T47D (cell line): Measurements from ENCODE around the gene LINC01488.

ENCODE experiments used
- DNase-seq, 2 experiments: peaks; one replicate each; pipeline versions ENCODE4 v3.0.0 to v3.0.0-alpha.2; 2011 to 2012; ENCODE audit warnings: low read depth in 1 of 2, low spot score in 1 of 2
- JUND ChIP-seq: IDR thresholded peaks from 2 replicates; pipeline ENCODE4 v1.6.1; 2012; ENCODE audit warnings: low read depth
- in situ Hi-C: cut with HindIII; loops from 2 replicates; pipeline ENCODE4 v1.10.0; 2016; ENCODE audit warnings: low sequenced_read_pairs, low pct_unique_long_range_greater_than_20kb

Gene LINC01488

GRCh38 chr11:69480547-69481392 lies 693 bp upstream of the LINC01488 start:
- no peak for DNase-seq
- in situ Hi-C loops = no loop called here
- TF ChIP-seq JUND = no peak

GRCh38 chr11:69482322-69482721 lies 859 bp downstream of the LINC01488 start:
- no peak for DNase-seq
- in situ Hi-C loops = no loop called here
- no peak for TF ChIP-seq JUND

GRCh38 chr11:69483170-69483569 lies 1.7 kb downstream of the LINC01488 start:
- in situ Hi-C loops = no loop called here
- no peak for TF ChIP-seq JUND
- DNase-seq = no peak

GRCh38 chr11:69483691-69484426 lies 2.4 kb downstream of the LINC01488 start:
- no peak for TF ChIP-seq JUND
- in situ Hi-C loops = no loop called here

GRCh38 chr11:69484427-69485259 lies 3.2 kb downstream of the LINC01488 start:
- in situ Hi-C loops = no loop called here
- TF ChIP-seq JUND = no peak
- no peak for DNase-seq

More at GRCh38 chr11:69483691-69484426, 2.4 kb downstream of the LINC01488 start:
- no peak for DNase-seq

- in situ Hi-C loops = no loop called here
- no peak for TF ChIP-seq JUND
- peak in 1 of 2 experiments; percentile 44 for DNase-seq
Measured at GRCh38 chr11:69485337-69486041, 4.0 kb downstream of the LINC01488 start.

- in situ Hi-C loops = no loop called here
- TF ChIP-seq JUND = no peak
- no peak for DNase-seq
Measured at GRCh38 chr11:69486056-69486772, 4.8 kb downstream of the LINC01488 start.

GRCh38 chr11:69486773-69487291 lies 5.4 kb downstream of the LINC01488 start:
- in situ Hi-C loops = no loop called here
- no peak for TF ChIP-seq JUND
- no peak for DNase-seq

GRCh38 chr11:69487391-69487790 lies 5.9 kb downstream of the LINC01488 start:
- in situ Hi-C loops = no loop called here
- DNase-seq = no peak
- no peak for TF ChIP-seq JUND

- DNase-seq = no peak
- no peak for TF ChIP-seq JUND
- in situ Hi-C loops = no loop called here
Measured at GRCh38 chr11:69487849-69488542, 6.5 kb downstream of the LINC01488 start.

- no peak for TF ChIP-seq JUND
- in situ Hi-C loops = no loop called here
- DNase-seq = no peak
Measured at GRCh38 chr11:69488543-69488940, 7.1 kb downstream of the LINC01488 start.
